ENCODE measurements around the gene CFAP44.

- no peak for TF ChIP-seq POLR2A (IDR thresholded peaks at IDR 0.05; ENCODE audit: low read depth, low read length)
- no peak for TF ChIP-seq NFE2L2 (IDR thresholded peaks at IDR 0.05; ENCODE audit: low read depth, low read length)
- TF ChIP-seq CTCF (conservative IDR thresholded peaks at IDR 0.05; ENCODE audit: low read depth, low read length), result no peak
Measured at GRCh38 chr3:113431811-113432210, 9.5 kb downstream of the CFAP44 start.

Measured in IMR-90 (cell line).